ENCODE results near the gene SAMD7. TPM values are rescaled to one million over a fixed set of nuclear protein-coding genes. Genes with fewer than 3 reads are reported as not detected.

Gene SAMD7
- total and polyA plus RNA-seq, 8 donors = 0.06 to 0.08 TPM; not detected in 6

- ATAC-seq = no peak
- TF ChIP-seq CTCF (IDR thresholded peaks at IDR 0.05) = no peak
Observed at GRCh38 chr3:169867584-169868210, 43.7 kb upstream of the SAMD7 start.

GRCh38 chr3:169868369-169868768, 43.0 kb upstream of the SAMD7 start:
- no peak for TF ChIP-seq CTCF (IDR thresholded peaks at IDR 0.05)
- no peaks in the 10 kb centered on the region for H3K9me3 ChIP-seq
- intact Hi-C loops (cut with DNase I) = no loop called here
- no peaks in the 10 kb centered on the region for H3K27me3 ChIP-seq
- DNase-seq (no peak), ATAC-seq (no peak)
- peaks cover 3 to 24% of the 10 kb centered on the region in 2 donors for H3K4me1 ChIP-seq
- H3K27ac ChIP-seq = no peak overlapping the region
- H3K36me3 ChIP-seq = no peaks in the 10 kb centered on the region
- H3K4me3 ChIP-seq = no peak overlapping the region

More at GRCh38 chr3:169867584-169868210, 43.7 kb upstream of the SAMD7 start:
- Histone ChIP-seq H3K4me1 (peaks cover 3 to 27% of the 10 kb centered on the region in 2 donors), H3K4me3 (no peak overlapping the region), H3K36me3 (no peaks in the 10 kb centered on the region), H3K9me3 (no peaks in the 10 kb centered on the region), H3K27ac (no peak overlapping the region), H3K27me3 (no peaks in the 10 kb centered on the region)
- intact Hi-C loops (cut with DNase I) = no loop called here
- no peak for DNase-seq

- intact Hi-C loops (cut with DNase I) = no loop called here
- no peak for TF ChIP-seq CTCF (IDR thresholded peaks at IDR 0.05)
- H3K27me3 ChIP-seq = no peaks in the 10 kb centered on the region
- no peaks in the 10 kb centered on the region for H3K9me3 ChIP-seq
- ATAC-seq (peak; percentile 60), DNase-seq (no peak)
- H3K36me3 ChIP-seq = no peaks in the 10 kb centered on the region
- H3K4me3 ChIP-seq = no peak within 1 kb of the TSS
- H3K27ac ChIP-seq = no peak within 1 kb of the TSS
- H3K4me1 ChIP-seq = peaks cover 3 to 16% of the 10 kb centered on the region in 2 donors
Observed at GRCh38 chr3:169869484-169870220, 41.7 kb upstream of the SAMD7 start, which contains the start of gene LRRC31. LRRC31 (minus strand) TSS chr3:169869935; CDS start chr3:169869807, 128 bp downstream.

GRCh38 chr3:169871129-169871886, 40.1 kb upstream of the SAMD7 start:
- peak in 1 of 4 donors; percentile 65 for DNase-seq
- TF ChIP-seq CTCF (IDR thresholded peaks at IDR 0.05) = no peak

More at GRCh38 chr3:169871129-169871886, 40.1 kb upstream of the SAMD7 start:
- ATAC-seq = peak; percentile 97
- H3K9me3 ChIP-seq = no peaks in the 10 kb centered on the region
- no peaks in the 10 kb centered on the region for H3K36me3 ChIP-seq
- H3K27ac ChIP-seq = no peak overlapping the region
- peaks cover 3 to 6% of the 10 kb centered on the region in 2 donors for H3K4me1 ChIP-seq
- intact Hi-C loops (cut with DNase I) = no loop called here
- H3K4me3 ChIP-seq = no peak overlapping the region
- H3K27me3 ChIP-seq = no peaks in the 10 kb centered on the region
